Pons (tissue), 1 donor: ENCODE data around the gene CPT2.

Experiments
- DNase-seq: peaks from one replicate; pipeline ENCODE4 v3.0.0-alpha.2; 2016; ENCODE audit warnings: low spot score

The CPT2 gene

GRCh38 chr1:53262000-53262399, 65.4 kb downstream of the CPT2 start:
- no peak for DNase-seq
